GM23248 (cell line): Measurements from ENCODE around the gene SLC8A1. TPM values are rescaled to one million over a fixed set of nuclear protein-coding genes. Genes with fewer than 3 reads are reported as not detected.
"Not testable (repeated sequence)": the region's sequence is repeated elsewhere in the genome, so short reads cannot be mapped to it uniquely, and the experiment has no call there.

Experiments used
- DNase-seq: peaks from one replicate; pipeline ENCODE4 v3.0.0-alpha.2; 2015
- H2AFZ ChIP-seq: fragments of 200-600 bp; sonication (generic); 2 replicates; pipeline ENCODE4 v1.6.1; 2016; ENCODE audit warnings: antibody characterized with exemption
- H3F3A ChIP-seq: fragments of 200-600 bp; sonication (generic); 2 replicates; pipeline ENCODE4 v1.6.1; 2016; ENCODE audit warnings: mild to moderate bottlenecking, antibody characterized with exemption, mixed run types; ENCODE audit not compliant: insufficient read depth
- H3K27ac ChIP-seq: fragments of 200-600 bp; sonication (generic); 2 replicates; pipeline ENCODE4 v1.5.1; 2016; ENCODE audit warnings: mild to moderate bottlenecking
- H3K27me3 ChIP-seq: fragments of 200-600 bp; sonication (generic); replicated peaks from 2 replicates; pipeline ENCODE4 v1.6.1; 2016; ENCODE audit warnings: mild to moderate bottlenecking; ENCODE audit not compliant: insufficient read depth
- H3K36me3 ChIP-seq: fragments of 200-600 bp; sonication (generic); 2 replicates; pipeline ENCODE4 v1.6.1; 2016; ENCODE audit warnings: low read depth, mild to moderate bottlenecking
- H3K4me1 ChIP-seq: fragments of 200-600 bp; sonication (generic); 2 replicates; pipeline ENCODE4 v1.6.1; 2016; ENCODE audit warnings: mild to moderate bottlenecking; ENCODE audit not compliant: insufficient read depth
- H3K4me2 ChIP-seq: fragments of 200-600 bp; sonication (generic); one replicate; pipeline ENCODE4 v1.6.1; 2016; ENCODE audit warnings: mild to moderate bottlenecking; ENCODE audit not compliant: unreplicated experiment
- H3K4me3 ChIP-seq: fragments of 200-600 bp; sonication (generic); 2 replicates; pipeline ENCODE4 v1.5.1; 2016; ENCODE audit warnings: mild to moderate bottlenecking
- H3K79me2 ChIP-seq: fragments of 200-600 bp; sonication (generic); 2 replicates; pipeline ENCODE4 v1.6.1; 2016; ENCODE audit warnings: mild to moderate bottlenecking; ENCODE audit not compliant: insufficient read depth
- H3K9ac ChIP-seq: fragments of 200-600 bp; sonication (generic); 2 replicates; pipeline ENCODE4 v1.6.1; 2016; ENCODE audit warnings: mild to moderate bottlenecking
- H3K9me2 ChIP-seq: fragments of 200-600 bp; sonication (generic); 2 replicates; pipeline ENCODE4 v1.6.1; 2016; ENCODE audit warnings: mixed run types, mild to moderate bottlenecking, moderate library complexity; ENCODE audit not compliant: insufficient read depth
- H3K9me3 ChIP-seq: fragments of 200-600 bp; sonication (generic); one replicate; pipeline ENCODE4 v1.6.1; 2017; ENCODE audit warnings: low read depth
- H4K20me1 ChIP-seq: fragments of 200-600 bp; sonication (generic); 2 replicates; pipeline ENCODE4 v1.6.0; 2016; ENCODE audit not compliant: insufficient read depth
- EZH2 ChIP-seq: fragments of 200-600 bp; sonication (generic); IDR thresholded peaks from 2 replicates; pipeline ENCODE4 v1.6.1; 2018; ENCODE audit warnings: antibody characterized with exemption, mild to moderate bottlenecking; ENCODE audit not compliant: insufficient read depth, poor library complexity, severe bottlenecking
- EZH2phosphoT487 ChIP-seq: fragments of 200-600 bp; sonication (generic); IDR thresholded peaks from 2 replicates; pipeline ENCODE4 v1.6.1; 2018; ENCODE audit warnings: antibody characterized with exemption, moderate library complexity, mild to moderate bottlenecking, low read depth; ENCODE audit not compliant: insufficient read depth
- WGBS, 2 experiments: methylation state at CpG; one replicate each; pipeline ENCODE4 v1.1.6; 2015 to 2017; ENCODE audit warnings: low lambda C conversion rate in 2 of 2, low coverage in 1 of 2; ENCODE audit errors: missing lambda C conversion rate in 2 of 2; 5-methylcytosine and 5-hydroxymethylcytosine counted together
- in situ Hi-C: fragments of 300-500 bp; cut with MboI; formaldehyde crosslinking; loops from 2 replicates; pipeline ENCODE4 v1.15.0; 2020
- polyA plus RNA-seq: library from polyadenylated mRNA; unstranded; fragments of >200 nt; fragmentation: Nextera tagmentation; extraction: Ambion mirVana; gene quantifications from 2 replicates; pipeline ENCODE4 v1.2.1, GENCODE V29; 2016
- total RNA-seq: library from RNA; depleted of rRNA; stranded (reverse); fragments of >200 nt; shearing (Covaris generic); gene quantifications from 2 replicates; pipeline ENCODE4 v1.2.3, GENCODE V29; 2014

The SLC8A1 gene
- total and polyA plus RNA-seq, 2 experiments from 2014 or later, result 13.8 to 83.4 TPM

- no peaks in the 10 kb centered on the region for H3K9me3 ChIP-seq
- no peak overlapping the region for H3K9ac ChIP-seq
- H4K20me1 ChIP-seq, result no peaks in the 10 kb centered on the region
- TF ChIP-seq EZH2phosphoT487 (no peak), EZH2 (no peak)
- no peaks in the 10 kb centered on the region for H3F3A ChIP-seq
- H3K4me1 ChIP-seq, result no peaks in the 10 kb centered on the region
- no peak overlapping the region for H2AFZ ChIP-seq
- no peak for DNase-seq
- H3K36me3 ChIP-seq, result no peaks in the 10 kb centered on the region
- no peak overlapping the region for H3K4me3 ChIP-seq
- no peaks in the 10 kb centered on the region for H3K79me2 ChIP-seq
- WGBS, 2 experiments, result 96 to 98% methylated on average over 2 of the region's 2 CpGs
- no peaks in the 10 kb centered on the region for H3K27me3 ChIP-seq
- in situ Hi-C loops, result no loop called here
- H3K9me2 ChIP-seq, result no peaks in the 10 kb centered on the region
- no peak overlapping the region for H3K4me2 ChIP-seq
- no peak overlapping the region for H3K27ac ChIP-seq
Measured at GRCh38 chr2:40085786-40086185, 366.1 kb downstream of the SLC8A1 start.

GRCh38 chr2:40073336-40073735 lies 378.6 kb downstream of the SLC8A1 start:
- H3K4me3 ChIP-seq, H3K4me2 ChIP-seq, H3K27me3 ChIP-seq, H3F3A ChIP-seq, H3K9me3 ChIP-seq, H3K79me2 ChIP-seq, H3K36me3 ChIP-seq, H2AFZ ChIP-seq, H3K9ac ChIP-seq, H3K4me1 ChIP-seq, DNase-seq, in situ Hi-C loops, H4K20me1 ChIP-seq, H3K9me2 ChIP-seq, H3K27ac ChIP-seq: not testable (repeated sequence)

GRCh38 chr2:40072442-40073232 lies 379.3 kb downstream of the SLC8A1 start:
- Histone ChIP-seq H4K20me1 (no peaks in the 10 kb centered on the region), H3K4me1 (no peaks in the 10 kb centered on the region), H3K79me2 (no peaks in the 10 kb centered on the region), H3K27me3 (no peaks in the 10 kb centered on the region), H3F3A (no peaks in the 10 kb centered on the region), H3K4me3 (no peak overlapping the region), H3K4me2 (no peak overlapping the region), H3K9ac (no peak overlapping the region), H2AFZ (no peak overlapping the region), H3K9me2 (0 out of 2 replicates have a peak, but pooled peaks cover 4% of the 10 kb centered on the region), H3K9me3 (no peaks in the 10 kb centered on the region), H3K36me3 (no peaks in the 10 kb centered on the region), H3K27ac (no peak overlapping the region)
- DNase-seq, result no peak
- WGBS, 2 experiments, result 84 to 94% methylated on average over 12 of the region's 12 CpGs
- in situ Hi-C loops, result no loop called here
- no peak for TF ChIP-seq EZH2phosphoT487
- TF ChIP-seq EZH2, result no peak

GRCh38 chr2:40062381-40062780 lies 389.5 kb downstream of the SLC8A1 start:
- WGBS, 2 experiments, result 100% methylated on average over 1 of the region's 1 CpG
- no peak overlapping the region for H3K4me3 ChIP-seq
- H3K79me2 ChIP-seq, result no peaks in the 10 kb centered on the region
- no peak overlapping the region for H3K4me2 ChIP-seq
- no peaks in the 10 kb centered on the region for H3K4me1 ChIP-seq
- H2AFZ ChIP-seq, result no peak overlapping the region
- in situ Hi-C loops, result no loop called here
- no peaks in the 10 kb centered on the region for H3K36me3 ChIP-seq
- H4K20me1 ChIP-seq, result no peaks in the 10 kb centered on the region
- DNase-seq, result no peak
- H3K27me3 ChIP-seq, result no peaks in the 10 kb centered on the region
- H3K9me2 ChIP-seq, result no peaks in the 10 kb centered on the region
- H3F3A ChIP-seq, result no peaks in the 10 kb centered on the region
- TF ChIP-seq EZH2 (no peak), EZH2phosphoT487 (no peak)
- H3K27ac ChIP-seq, result no peak overlapping the region
- no peak overlapping the region for H3K9ac ChIP-seq
- H3K9me3 ChIP-seq, result no peaks in the 10 kb centered on the region

- 7% methylated on average over 1 of the region's 1 CpG for WGBS, 2 experiments
- H3K79me2 ChIP-seq, result no peaks in the 10 kb centered on the region
- in situ Hi-C loops, result no loop called here
- H3F3A ChIP-seq, result no peaks in the 10 kb centered on the region
- no peak overlapping the region for H3K27ac ChIP-seq
- H3K9me2 ChIP-seq, result no peaks in the 10 kb centered on the region
- no peaks in the 10 kb centered on the region for H3K9me3 ChIP-seq
- TF ChIP-seq EZH2phosphoT487 (no peak), EZH2 (no peak)
- no peak overlapping the region for H3K4me3 ChIP-seq
- H2AFZ ChIP-seq, result no peak overlapping the region
- H4K20me1 ChIP-seq, result no peaks in the 10 kb centered on the region
- peak; percentile 2 for DNase-seq
- H3K4me1 ChIP-seq, result no peaks in the 10 kb centered on the region
- no peaks in the 10 kb centered on the region for H3K36me3 ChIP-seq
- no peak overlapping the region for H3K9ac ChIP-seq
- H3K4me2 ChIP-seq, result no peak overlapping the region
- H3K27me3 ChIP-seq, result no peaks in the 10 kb centered on the region
Measured at GRCh38 chr2:40049781-40050180, 402.1 kb downstream of the SLC8A1 start.
